Measurements from ENCODE around the gene OVOL2. TPM values are rescaled to one million over a fixed set of nuclear protein-coding genes. Genes with fewer than 3 reads are reported as not detected.

The OVOL2 gene
- total RNA-seq, 6 donors from 2014 or later = 6.6 to 36.7 (median 19.2) TPM

DNA sequence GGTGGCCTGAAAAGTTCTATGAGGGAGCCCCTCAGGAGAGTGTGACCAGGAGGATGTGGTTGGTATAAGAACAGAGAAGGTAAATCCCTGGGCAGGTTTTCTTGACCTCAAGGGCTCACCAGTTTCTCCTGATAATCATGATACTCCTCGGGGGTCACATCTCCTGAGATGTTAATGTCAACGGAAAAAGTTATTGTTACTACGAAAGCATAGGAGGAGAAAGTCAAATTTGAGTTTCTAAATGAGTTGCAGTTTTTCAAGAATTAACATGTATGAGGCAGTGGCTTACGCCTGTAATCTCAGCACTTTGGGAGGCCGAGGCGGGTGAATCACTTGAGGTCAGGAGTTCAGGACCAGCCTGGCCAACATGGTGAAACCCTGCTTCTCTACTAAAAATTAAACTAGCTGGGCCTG lies 65.5 kb downstream of the OVOL2 start:
- ATAC-seq (ENCODE audit: low FRiP score in 2 of 2) (no peak), DNase-seq (no peak)
- Histone ChIP-seq H3K27me3 (no peaks in the 10 kb centered on the region), H3K9me3 (no peaks in the 10 kb centered on the region), H3K36me3 (peaks cover 3 to 30% (median 13%) of the 10 kb centered on the region in 4 donors), H3K4me1 (peaks cover 0 to 8% (median 0%) of the 10 kb centered on the region in 4 donors), H3K27ac (no peak overlapping the region), H3K4me3 (no peak overlapping the region)
- WGBS, 2 donors = 81 to 85% methylated on average over 6 of the region's 6 CpGs
- TF ChIP-seq EP300 (IDR thresholded peaks at IDR 0.05) = no peak
- no peak for TF ChIP-seq POLR2AphosphoS5 (IDR thresholded peaks at IDR 0.05)
- no peak for TF ChIP-seq POLR2A (IDR thresholded peaks at IDR 0.05)
- TF ChIP-seq, protein P1, sequence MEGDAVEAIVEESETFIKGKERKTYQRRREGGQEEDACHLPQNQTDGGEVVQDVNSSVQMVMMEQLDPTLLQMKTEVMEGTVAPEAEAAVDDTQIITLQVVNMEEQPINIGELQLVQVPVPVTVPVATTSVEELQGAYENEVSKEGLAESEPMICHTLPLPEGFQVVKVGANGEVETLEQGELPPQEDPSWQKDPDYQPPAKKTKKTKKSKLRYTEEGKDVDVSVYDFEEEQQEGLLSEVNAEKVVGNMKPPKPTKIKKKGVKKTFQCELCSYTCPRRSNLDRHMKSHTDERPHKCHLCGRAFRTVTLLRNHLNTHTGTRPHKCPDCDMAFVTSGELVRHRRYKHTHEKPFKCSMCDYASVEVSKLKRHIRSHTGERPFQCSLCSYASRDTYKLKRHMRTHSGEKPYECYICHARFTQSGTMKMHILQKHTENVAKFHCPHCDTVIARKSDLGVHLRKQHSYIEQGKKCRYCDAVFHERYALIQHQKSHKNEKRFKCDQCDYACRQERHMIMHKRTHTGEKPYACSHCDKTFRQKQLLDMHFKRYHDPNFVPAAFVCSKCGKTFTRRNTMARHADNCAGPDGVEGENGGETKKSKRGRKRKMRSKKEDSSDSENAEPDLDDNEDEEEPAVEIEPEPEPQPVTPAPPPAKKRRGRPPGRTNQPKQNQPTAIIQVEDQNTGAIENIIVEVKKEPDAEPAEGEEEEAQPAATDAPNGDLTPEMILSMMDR (IDR thresholded peaks at IDR 0.05) = no peak

DNA sequence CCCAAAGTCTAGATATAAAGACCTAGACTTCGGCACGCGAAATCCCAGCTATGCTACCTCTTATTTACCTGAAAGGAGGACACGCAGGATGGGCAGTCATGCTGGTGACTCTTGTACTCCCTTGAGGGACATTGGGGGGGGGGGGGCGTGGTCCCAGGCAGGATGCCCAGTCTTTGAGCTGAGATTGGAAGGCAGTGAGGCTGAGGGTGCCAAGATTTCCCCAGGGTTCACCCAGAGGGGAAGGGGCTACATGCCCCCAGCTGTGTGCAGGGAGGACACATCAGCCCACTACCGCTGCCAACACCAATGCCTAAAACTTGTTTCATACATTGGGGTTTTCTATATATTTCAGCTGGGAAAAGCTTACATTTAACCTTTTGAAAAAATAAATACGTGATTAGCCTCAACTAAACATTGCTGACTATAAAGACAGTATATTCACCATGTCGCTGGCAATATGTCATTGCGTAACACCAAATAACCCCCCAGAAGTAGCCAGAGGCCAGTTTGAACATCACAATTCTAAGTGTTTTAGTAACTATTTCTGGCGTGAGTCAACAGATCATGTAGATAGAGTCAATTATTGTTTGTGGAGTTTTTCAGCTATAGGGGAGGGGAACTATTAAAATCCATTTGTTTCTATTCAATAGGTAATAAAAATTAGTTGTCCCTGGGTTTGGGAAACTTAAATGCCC lies 67.3 kb downstream of the OVOL2 start:
- WGBS, 2 donors = 87 to 88% methylated on average over 10 of the region's 10 CpGs
- Histone ChIP-seq H3K27me3 (no peaks in the 10 kb centered on the region), H3K36me3 (peaks cover 3 to 30% (median 13%) of the 10 kb centered on the region in 4 donors), H3K27ac (no peak overlapping the region), H3K4me3 (no peak overlapping the region), H3K4me1 (no peaks in the 10 kb centered on the region), H3K9me3 (no peaks in the 10 kb centered on the region)
- ATAC-seq (ENCODE audit: low FRiP score in 2 of 2) (no peak), DNase-seq (no peak)
- no peak for TF ChIP-seq POLR2AphosphoS5 (IDR thresholded peaks at IDR 0.05)
- no peak for TF ChIP-seq POLR2A (IDR thresholded peaks at IDR 0.05)
- TF ChIP-seq, protein P1 (IDR thresholded peaks at IDR 0.05) = no peak
- no peak for TF ChIP-seq EP300 (IDR thresholded peaks at IDR 0.05)

DNA sequence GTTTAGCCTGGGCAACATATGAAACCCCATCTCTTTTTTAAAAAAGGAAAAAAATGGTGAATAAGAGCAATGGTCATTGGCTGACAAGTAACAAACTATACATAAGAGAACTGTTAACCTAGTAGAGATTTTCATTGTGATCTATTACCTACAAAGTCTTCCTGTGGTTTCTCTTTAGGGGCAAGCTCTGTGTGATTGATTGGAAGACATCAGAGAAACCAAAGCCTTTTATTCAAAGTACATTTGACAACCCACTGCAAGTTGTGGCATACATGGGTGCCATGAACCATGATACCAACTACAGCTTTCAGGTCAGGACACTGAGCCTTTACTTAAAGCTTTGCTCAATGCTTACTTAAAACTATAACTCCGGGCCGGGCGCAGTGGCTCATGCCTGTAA lies 69.7 kb downstream of the OVOL2 start:
- DNase-seq = no peak

DNA sequence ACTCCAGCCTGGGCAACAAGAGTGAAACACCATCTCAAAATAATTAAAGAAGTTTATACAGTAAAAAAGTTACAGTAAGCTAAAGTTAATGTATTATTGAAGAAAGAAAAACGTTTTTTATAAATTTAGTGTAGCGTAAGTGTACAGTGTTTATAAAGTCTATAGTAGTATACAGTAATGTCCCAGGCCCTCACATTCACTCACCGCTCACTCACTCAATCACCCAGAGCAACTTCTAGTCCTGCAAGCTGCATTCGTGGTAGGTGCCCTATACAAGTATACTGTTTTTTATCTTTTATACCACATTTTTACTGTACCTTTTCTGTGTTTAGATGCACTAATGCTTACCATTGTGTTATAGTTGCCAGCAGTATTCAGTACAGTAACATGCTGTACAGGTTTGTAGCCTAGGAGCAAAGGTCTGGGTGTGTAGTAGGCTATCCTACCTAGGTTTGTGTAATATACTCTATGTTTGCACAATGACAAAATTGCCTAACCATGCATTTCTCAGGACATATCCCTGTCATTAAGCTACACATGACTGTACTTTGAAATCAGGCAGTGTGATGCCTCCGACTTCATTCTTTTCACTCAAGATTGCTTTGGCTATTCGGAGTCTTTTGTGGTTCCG lies 72.2 kb downstream of the OVOL2 start:
- 90 to 95% methylated on average over 7 of the region's 7 CpGs for WGBS, 2 donors
- peaks cover 3 to 32% (median 13%) of the 10 kb centered on the region in 4 donors for H3K36me3 ChIP-seq
- no peak for ATAC-seq (ENCODE audit: low FRiP score in 2 of 2)
- H3K4me1 ChIP-seq = no peaks in the 10 kb centered on the region
- H3K27ac ChIP-seq = no peak overlapping the region
- TF ChIP-seq, protein P1 (IDR thresholded peaks at IDR 0.05) = no peak
- TF ChIP-seq POLR2AphosphoS5 (IDR thresholded peaks at IDR 0.05) (no peak), POLR2A (IDR thresholded peaks at IDR 0.05) (no peak), EP300 (IDR thresholded peaks at IDR 0.05) (no peak)
- no peak overlapping the region for H3K4me3 ChIP-seq
- no peaks in the 10 kb centered on the region for H3K9me3 ChIP-seq
- DNase-seq = no peak
- H3K27me3 ChIP-seq = no peaks in the 10 kb centered on the region

More for the DNA sequence above, 69.7 kb downstream of the OVOL2 start:
- ATAC-seq (ENCODE audit: low FRiP score in 2 of 2) = no peak
- no peak for TF ChIP-seq POLR2AphosphoS5 (IDR thresholded peaks at IDR 0.05)
- TF ChIP-seq EP300 (IDR thresholded peaks at IDR 0.05) = no peak
- no peak for TF ChIP-seq POLR2A (IDR thresholded peaks at IDR 0.05)
- TF ChIP-seq, protein P1 (IDR thresholded peaks at IDR 0.05) = no peak
- Histone ChIP-seq H3K4me3 (no peak overlapping the region), H3K9me3 (no peaks in the 10 kb centered on the region), H3K27me3 (no peaks in the 10 kb centered on the region), H3K4me1 (no peaks in the 10 kb centered on the region), H3K27ac (no peak overlapping the region), H3K36me3 (peaks cover 3 to 30% (median 13%) of the 10 kb centered on the region in 4 donors)
- WGBS, 2 donors = 83 to 100% methylated on average over 1 to 3 of the region's 3 CpGs

Measured in upper lobe of left lung (tissue), 6 donors.